Erythroblast (primary cell): ENCODE data around the gene NLRP3.
"Not testable (repeated sequence)": the region's sequence is repeated elsewhere in the genome, so short reads cannot be mapped to it uniquely, and the experiment has no call there.

Source experiments
- GATA1 ChIP-seq: IDR thresholded peaks from 2 replicates; pipeline ENCODE4 v1.6.1; 2011; ENCODE audit warnings: low read depth, mild to moderate bottlenecking, control low read depth, low read length, moderate library complexity
- POLR2A ChIP-seq: IDR thresholded peaks from 2 replicates; pipeline ENCODE4 v1.6.1; 2011; ENCODE audit warnings: mild to moderate bottlenecking, low read length

DNA sequence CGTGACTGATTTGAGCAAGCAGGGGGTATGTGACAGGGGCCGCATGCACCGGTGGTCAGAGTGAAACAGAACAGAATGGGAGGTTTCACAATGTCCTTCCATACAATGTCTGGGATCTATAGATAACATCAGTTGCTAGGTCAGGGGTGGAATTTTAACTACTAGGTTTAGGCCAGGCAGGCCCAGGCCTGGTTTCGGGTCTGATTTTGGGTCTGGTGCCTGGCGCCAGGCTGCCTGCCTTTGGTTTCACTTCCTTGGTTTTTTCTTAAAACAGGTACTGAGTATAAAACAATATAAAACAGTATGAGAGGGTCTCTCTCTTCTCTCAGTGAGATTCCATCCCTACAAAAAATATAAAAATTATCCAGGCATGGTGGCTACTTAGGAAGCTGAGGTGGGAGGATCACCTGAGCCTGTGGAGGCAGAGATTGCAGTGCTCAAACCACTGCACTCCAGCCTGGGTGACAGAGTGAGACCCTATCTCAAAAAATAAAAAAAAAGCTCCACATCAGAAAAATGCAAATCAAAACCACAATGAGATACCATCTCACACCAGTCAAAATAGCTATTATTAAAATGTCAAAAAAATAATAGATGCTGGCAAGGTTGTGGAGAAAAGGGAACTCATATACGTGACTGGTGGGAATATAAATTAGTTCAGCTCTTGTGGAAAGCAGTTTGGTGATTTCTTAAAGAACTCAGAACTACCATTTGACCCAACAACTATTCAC, 60.5 kb downstream of the NLRP3 start:
- TF ChIP-seq POLR2A, GATA1: not testable (repeated sequence)
